Cardiac muscle cell (in vitro differentiated cells and primary cell): ENCODE measurements around the gene TSPAN32. TPM values are rescaled to one million over a fixed set of nuclear protein-coding genes. Genes with fewer than 3 reads are reported as not detected.

ENCODE experiments used
- DNase-seq, 2 donors: peaks; one replicate each; pipeline versions ENCODE4 v3.0.0 to v3.0.0-alpha.2; 2010 to 2017; ENCODE audit warnings: low read depth in 1 of 2, low spot score in 1 of 2
- H3K27ac ChIP-seq: fragments of 200-600 bp; sonication (generic); 2 replicates; pipeline ENCODE4 v1.5.1; 2016
- H3K27me3 ChIP-seq: fragments of 200-600 bp; sonication (generic); 2 replicates; pipeline ENCODE4 v1.6.0; 2016; ENCODE audit warnings: control low read depth
- H3K36me3 ChIP-seq: fragments of 200-600 bp; sonication (generic); 2 replicates; pipeline ENCODE4 v1.5.1; 2016; ENCODE audit warnings: control low read depth
- H3K4me1 ChIP-seq: fragments of 200-600 bp; sonication (generic); 2 replicates; pipeline ENCODE4 v1.8.1; 2017; ENCODE audit warnings: low read depth, mild to moderate bottlenecking, mixed run types
- H3K4me3 ChIP-seq: fragments of 200-600 bp; sonication (generic); 2 replicates; pipeline ENCODE4 v1.5.1; 2016; ENCODE audit warnings: mild to moderate bottlenecking
- H3K9me3 ChIP-seq: fragments of 200-600 bp; sonication (generic); 2 replicates; pipeline ENCODE4 v1.5.1; 2017; ENCODE audit warnings: low read depth, mild to moderate bottlenecking, control low read depth
- CTCF ChIP-seq: IDR thresholded peaks from 2 replicates; pipeline ENCODE4 v1.5.1; 2012; ENCODE audit warnings: low read depth, mild to moderate bottlenecking, low read length
- polyA plus RNA-seq: library from polyadenylated mRNA; unstranded; fragments of >200 nt; fragmentation: Nextera tagmentation; extraction: Ambion mirVana; gene quantifications from 2 replicates; pipeline ENCODE4 v1.2.1, GENCODE V29; 2016
- total RNA-seq: library from RNA; depleted of rRNA; stranded (reverse); fragments of >200 nt; gene quantifications from 2 replicates; pipeline ENCODE4 v1.2.3, GENCODE V29; 2016

The TSPAN32 gene
- total and polyA plus RNA-seq, 2 experiments from 2014 or later: 22.0 to 24.8 TPM

GRCh38 chr11:2289859-2290258 is 12.0 kb upstream of the TSPAN32 start:
- Histone ChIP-seq H3K4me3 (no peak overlapping the region), H3K4me1 (no peaks in the 10 kb centered on the region), H3K27ac (no peak overlapping the region), H3K36me3 (no peaks in the 10 kb centered on the region), H3K9me3 (no peaks in the 10 kb centered on the region), H3K27me3 (peaks cover 20% of the 10 kb centered on the region)
- no peak for TF ChIP-seq CTCF
- DNase-seq: no peak

- no peaks in the 10 kb centered on the region for H3K36me3 ChIP-seq
- H3K4me3 ChIP-seq: no peak overlapping the region
- no peaks in the 10 kb centered on the region for H3K9me3 ChIP-seq
- no peak overlapping the region for H3K27ac ChIP-seq
- TF ChIP-seq CTCF: no peak
- H3K4me1 ChIP-seq: no peaks in the 10 kb centered on the region
- peaks cover 25% of the 10 kb centered on the region for H3K27me3 ChIP-seq
- no peak for DNase-seq
Measured at GRCh38 chr11:2290351-2290841, 11.4 kb upstream of the TSPAN32 start.

GRCh38 chr11:2293531-2293971 is 8.3 kb upstream of the TSPAN32 start:
- H3K27me3 ChIP-seq: peaks cover 27% of the 10 kb centered on the region
- no peak overlapping the region for H3K4me3 ChIP-seq
- no peak overlapping the region for H3K27ac ChIP-seq
- H3K36me3 ChIP-seq: no peaks in the 10 kb centered on the region
- H3K4me1 ChIP-seq: peaks cover 6% of the 10 kb centered on the region
- TF ChIP-seq CTCF: no peak
- H3K9me3 ChIP-seq: no peaks in the 10 kb centered on the region
- DNase-seq: no peak

- Histone ChIP-seq H3K4me3 (no peak overlapping the region), H3K9me3 (no peaks in the 10 kb centered on the region), H3K4me1 (peaks cover 12% of the 10 kb centered on the region), H3K27me3 (peaks cover 27% of the 10 kb centered on the region), H3K36me3 (no peaks in the 10 kb centered on the region), H3K27ac (no peak overlapping the region)
- DNase-seq: no peak
- TF ChIP-seq CTCF: no peak
Measured at GRCh38 chr11:2293984-2294925, 7.6 kb upstream of the TSPAN32 start.

- H3K36me3 ChIP-seq: no peaks in the 10 kb centered on the region
- H3K27me3 ChIP-seq: peaks cover 27% of the 10 kb centered on the region
- no peak for DNase-seq
- no peak overlapping the region for H3K27ac ChIP-seq
- H3K4me1 ChIP-seq: peaks cover 13% of the 10 kb centered on the region
- H3K4me3 ChIP-seq: no peak overlapping the region
- H3K9me3 ChIP-seq: no peaks in the 10 kb centered on the region
- TF ChIP-seq CTCF: no peak
Measured at GRCh38 chr11:2294926-2295290, 6.9 kb upstream of the TSPAN32 start.
